Osteocyte (in vitro differentiated cells): ENCODE results near the gene EIF4G3. TPM values are rescaled to one million over a fixed set of nuclear protein-coding genes. Genes with fewer than 3 reads are reported as not detected.

Experiments used
- DNase-seq: peaks from one replicate; pipeline ENCODE4 v3.0.0; 2021; ENCODE audit warnings: mixed read lengths; ENCODE audit not compliant: unreplicated experiment; ENCODE audit errors: extremely low spot score
- H3K27ac Mint-ChIP-seq: one replicate; pipeline ENCODE4 v1.8.0; 2021; ENCODE audit warnings: mild to moderate bottlenecking, mixed read lengths; ENCODE audit not compliant: unreplicated experiment
- H3K27me3 Mint-ChIP-seq: one replicate; pipeline ENCODE4 v1.8.0; 2021; ENCODE audit warnings: mixed read lengths; ENCODE audit not compliant: unreplicated experiment
- H3K36me3 Mint-ChIP-seq: one replicate; pipeline ENCODE4 v1.8.0; 2021; ENCODE audit warnings: mixed read lengths; ENCODE audit not compliant: unreplicated experiment
- H3K4me1 Mint-ChIP-seq: one replicate; pipeline ENCODE4 v1.8.0; 2021; ENCODE audit warnings: mixed read lengths; ENCODE audit not compliant: unreplicated experiment
- H3K4me3 Mint-ChIP-seq: one replicate; pipeline ENCODE4 v1.8.0; 2021; ENCODE audit warnings: mild to moderate bottlenecking, moderate library complexity, mixed read lengths; ENCODE audit not compliant: unreplicated experiment
- H3K9me3 Mint-ChIP-seq: one replicate; pipeline ENCODE4 v1.8.0; 2021; ENCODE audit warnings: mixed read lengths; ENCODE audit not compliant: unreplicated experiment
- long read RNA-seq: library from polyadenylated mRNA; unstranded; transcript quantifications from one replicate; pipeline ENCODE4 v2.0.0, GENCODE V29; 2021
- total RNA-seq: library from RNA; stranded (reverse); gene quantifications from 2 replicates; pipeline ENCODE4 v1.2.1, GENCODE V29; 2021
- TF ChIP-seq, protein P1 (sequence below): fragments of 200-600 bp; sonication (generic); IDR thresholded peaks from 2 replicates; pipeline ENCODE4 v1.5.0; 2021; ENCODE audit warnings: antibody characterized with exemption, mild to moderate bottlenecking, moderate library complexity

The EIF4G3 gene, protein sequence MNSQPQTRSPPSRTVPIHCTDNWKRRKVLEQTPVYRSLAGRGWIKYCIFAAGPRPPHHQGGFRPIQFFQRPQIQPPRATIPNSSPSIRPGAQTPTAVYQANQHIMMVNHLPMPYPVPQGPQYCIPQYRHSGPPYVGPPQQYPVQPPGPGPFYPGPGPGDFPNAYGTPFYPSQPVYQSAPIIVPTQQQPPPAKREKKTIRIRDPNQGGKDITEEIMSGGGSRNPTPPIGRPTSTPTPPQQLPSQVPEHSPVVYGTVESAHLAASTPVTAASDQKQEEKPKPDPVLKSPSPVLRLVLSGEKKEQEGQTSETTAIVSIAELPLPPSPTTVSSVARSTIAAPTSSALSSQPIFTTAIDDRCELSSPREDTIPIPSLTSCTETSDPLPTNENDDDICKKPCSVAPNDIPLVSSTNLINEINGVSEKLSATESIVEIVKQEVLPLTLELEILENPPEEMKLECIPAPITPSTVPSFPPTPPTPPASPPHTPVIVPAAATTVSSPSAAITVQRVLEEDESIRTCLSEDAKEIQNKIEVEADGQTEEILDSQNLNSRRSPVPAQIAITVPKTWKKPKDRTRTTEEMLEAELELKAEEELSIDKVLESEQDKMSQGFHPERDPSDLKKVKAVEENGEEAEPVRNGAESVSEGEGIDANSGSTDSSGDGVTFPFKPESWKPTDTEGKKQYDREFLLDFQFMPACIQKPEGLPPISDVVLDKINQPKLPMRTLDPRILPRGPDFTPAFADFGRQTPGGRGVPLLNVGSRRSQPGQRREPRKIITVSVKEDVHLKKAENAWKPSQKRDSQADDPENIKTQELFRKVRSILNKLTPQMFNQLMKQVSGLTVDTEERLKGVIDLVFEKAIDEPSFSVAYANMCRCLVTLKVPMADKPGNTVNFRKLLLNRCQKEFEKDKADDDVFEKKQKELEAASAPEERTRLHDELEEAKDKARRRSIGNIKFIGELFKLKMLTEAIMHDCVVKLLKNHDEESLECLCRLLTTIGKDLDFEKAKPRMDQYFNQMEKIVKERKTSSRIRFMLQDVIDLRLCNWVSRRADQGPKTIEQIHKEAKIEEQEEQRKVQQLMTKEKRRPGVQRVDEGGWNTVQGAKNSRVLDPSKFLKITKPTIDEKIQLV (N-terminal part only)
- 81.9 and 83.9 TPM in 2 replicates for total RNA-seq
- long read RNA-seq, partial matches to known transcripts, result 77 of 91 reads
- long read RNA-seq, other reads (novel, unspliced or antisense), result 14 of 91 reads

DNA sequence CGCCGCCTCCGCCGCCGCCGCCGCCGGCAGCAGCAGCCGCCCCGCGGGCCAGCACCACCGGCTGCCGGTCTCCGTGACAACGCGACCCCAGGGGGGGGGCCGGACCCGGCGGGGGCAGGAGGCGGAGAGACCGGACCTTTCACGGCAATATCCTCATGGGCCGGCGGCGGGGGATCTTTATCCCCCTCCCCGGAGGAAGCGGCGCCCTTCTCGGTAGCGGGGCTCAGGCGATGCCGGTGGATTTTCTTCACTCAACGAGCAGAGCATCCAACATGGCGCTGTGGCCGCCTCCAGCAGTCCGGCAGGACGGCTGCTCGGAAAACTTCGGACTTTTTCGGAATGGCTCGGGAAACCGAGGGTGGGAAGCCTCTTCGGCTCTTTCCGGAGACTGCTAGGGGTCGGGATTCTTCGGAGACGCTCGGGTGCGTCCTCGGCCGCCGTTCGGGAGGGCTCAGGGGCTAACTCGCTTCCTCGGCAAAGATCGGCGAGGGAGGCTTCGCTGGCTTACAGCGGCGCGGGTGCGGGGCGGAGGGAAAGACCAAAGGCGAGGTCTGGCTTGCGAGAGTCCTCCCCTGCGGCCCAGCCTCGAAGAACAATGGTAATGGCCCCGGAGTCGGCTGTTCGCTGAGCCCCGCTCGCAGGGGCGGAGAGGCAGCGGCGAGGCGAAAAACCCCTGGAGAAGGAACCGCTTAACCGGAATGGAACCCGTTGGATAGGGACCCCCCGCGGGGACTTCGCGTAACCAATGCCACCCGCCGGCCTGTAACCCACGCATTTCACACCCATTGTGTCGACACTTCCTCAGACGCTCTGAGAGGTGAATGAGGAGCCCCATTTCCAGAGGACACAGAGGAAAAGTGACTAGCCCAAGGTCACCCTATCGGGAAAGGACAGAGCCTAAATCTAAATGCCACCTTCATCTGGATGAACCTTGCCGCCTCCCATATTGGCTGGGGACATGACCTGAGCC lies at the start of gene EIF4G3:
Gene EIF4G3 (minus strand): TSS at position 312 of the 970 bp plus-strand sequence. CDS start 174,155 bp downstream, outside the sequence.
- TF ChIP-seq, protein P1, sequence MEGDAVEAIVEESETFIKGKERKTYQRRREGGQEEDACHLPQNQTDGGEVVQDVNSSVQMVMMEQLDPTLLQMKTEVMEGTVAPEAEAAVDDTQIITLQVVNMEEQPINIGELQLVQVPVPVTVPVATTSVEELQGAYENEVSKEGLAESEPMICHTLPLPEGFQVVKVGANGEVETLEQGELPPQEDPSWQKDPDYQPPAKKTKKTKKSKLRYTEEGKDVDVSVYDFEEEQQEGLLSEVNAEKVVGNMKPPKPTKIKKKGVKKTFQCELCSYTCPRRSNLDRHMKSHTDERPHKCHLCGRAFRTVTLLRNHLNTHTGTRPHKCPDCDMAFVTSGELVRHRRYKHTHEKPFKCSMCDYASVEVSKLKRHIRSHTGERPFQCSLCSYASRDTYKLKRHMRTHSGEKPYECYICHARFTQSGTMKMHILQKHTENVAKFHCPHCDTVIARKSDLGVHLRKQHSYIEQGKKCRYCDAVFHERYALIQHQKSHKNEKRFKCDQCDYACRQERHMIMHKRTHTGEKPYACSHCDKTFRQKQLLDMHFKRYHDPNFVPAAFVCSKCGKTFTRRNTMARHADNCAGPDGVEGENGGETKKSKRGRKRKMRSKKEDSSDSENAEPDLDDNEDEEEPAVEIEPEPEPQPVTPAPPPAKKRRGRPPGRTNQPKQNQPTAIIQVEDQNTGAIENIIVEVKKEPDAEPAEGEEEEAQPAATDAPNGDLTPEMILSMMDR, result no peak

DNA sequence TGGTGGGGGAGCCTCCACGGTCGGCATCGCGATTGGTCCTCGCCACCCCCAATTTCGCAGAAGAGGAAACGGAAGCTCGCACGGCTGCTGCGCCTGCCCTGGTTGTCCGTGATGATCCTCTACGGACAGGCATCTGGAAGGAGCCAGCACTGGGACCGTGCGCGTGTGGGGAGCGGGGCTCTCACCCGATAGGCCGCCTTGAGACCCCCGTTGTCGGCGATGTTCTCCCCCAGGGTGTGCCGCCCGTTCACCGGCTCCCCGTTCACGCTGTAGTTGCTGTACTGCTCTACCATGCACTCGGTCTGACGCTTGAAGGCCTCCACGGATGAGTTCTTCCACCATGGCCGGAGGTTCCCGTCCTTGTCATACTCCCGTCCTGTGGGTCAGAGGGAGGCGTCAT lies 48.4 kb upstream of the EIF4G3 start:
- Mint-ChIP-seq H3K4me1 (peaks cover 4% of the 10 kb centered on the region), H3K36me3 (peaks cover 48% of the 10 kb centered on the region), H3K27me3 (no peaks in the 10 kb centered on the region), H3K9me3 (no peaks in the 10 kb centered on the region), H3K4me3 (no peak overlapping the region), H3K27ac (no peak overlapping the region)
- DNase-seq, result no peak
- TF ChIP-seq, protein P1, result no peak

More for the DNA sequence above, at the start of gene EIF4G3:
- H3K9me3 Mint-ChIP-seq, result no peaks in the 10 kb centered on the region
- peak within 1 kb of the TSS; percentile 91 for H3K27ac Mint-ChIP-seq
- peaks cover 1% of the 10 kb centered on the region for H3K36me3 Mint-ChIP-seq
- H3K4me1 Mint-ChIP-seq, result peaks cover 23% of the 10 kb centered on the region
- peak; percentile 100 for DNase-seq
- H3K27me3 Mint-ChIP-seq, result no peaks in the 10 kb centered on the region
- H3K4me3 Mint-ChIP-seq, result peak within 1 kb of the TSS; percentile 81

DNA sequence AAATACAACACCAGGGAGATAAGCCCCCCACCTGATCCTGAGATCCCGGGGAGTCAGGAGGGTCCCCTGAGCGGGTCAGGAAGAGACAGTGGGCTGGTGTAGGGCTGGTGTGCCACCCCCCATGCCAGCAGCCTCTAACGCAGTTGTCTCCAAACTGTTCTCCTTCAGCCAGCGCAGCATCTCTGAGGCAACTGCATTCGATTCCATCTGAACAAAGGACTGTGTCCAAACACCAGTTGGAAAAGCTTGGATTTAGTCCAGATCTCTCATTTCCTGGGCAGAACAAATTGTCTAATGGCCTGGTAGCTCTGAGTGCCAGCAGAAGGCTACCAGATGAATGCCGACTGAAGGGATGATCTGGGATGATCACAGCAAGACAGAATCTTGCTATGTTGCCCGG lies 44.1 kb upstream of the EIF4G3 start:
- DNase-seq, result no peak
- Mint-ChIP-seq H3K36me3 (peaks cover 30% of the 10 kb centered on the region), H3K4me3 (no peak overlapping the region), H3K27ac (no peak overlapping the region), H3K9me3 (no peaks in the 10 kb centered on the region), H3K27me3 (no peaks in the 10 kb centered on the region), H3K4me1 (no peaks in the 10 kb centered on the region)
- TF ChIP-seq, protein P1, result no peak

DNA sequence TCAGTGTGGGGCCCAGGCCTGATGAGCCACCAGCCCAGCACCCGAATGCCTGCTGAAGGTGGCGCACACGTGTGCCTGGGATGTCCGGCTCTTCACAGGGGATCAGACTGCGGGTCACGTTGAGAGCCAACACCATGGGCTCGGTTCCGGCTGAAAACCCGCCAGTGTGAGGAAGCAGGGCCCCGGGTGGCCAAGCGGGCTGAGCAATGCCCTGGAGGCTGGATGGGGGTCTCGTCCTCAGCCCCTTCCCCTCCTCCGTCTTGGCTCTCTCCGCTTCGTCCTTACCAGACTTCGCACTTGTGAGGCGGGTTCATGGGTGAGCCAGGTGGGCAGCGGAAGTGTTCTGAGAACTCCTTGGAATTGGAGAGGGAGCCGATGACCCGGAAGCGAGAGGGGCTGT lies 43.0 kb upstream of the EIF4G3 start:
- no peak overlapping the region for H3K4me3 Mint-ChIP-seq
- TF ChIP-seq, protein P1, result no peak
- no peak overlapping the region for H3K27ac Mint-ChIP-seq
- no peaks in the 10 kb centered on the region for H3K9me3 Mint-ChIP-seq
- DNase-seq, result no peak
- no peaks in the 10 kb centered on the region for H3K27me3 Mint-ChIP-seq
- H3K36me3 Mint-ChIP-seq, result peaks cover 24% of the 10 kb centered on the region
- no peaks in the 10 kb centered on the region for H3K4me1 Mint-ChIP-seq
